Activated CD4-positive, alpha-beta memory T cell treated with anti-CD3 and anti-CD28 coated beads, Interleukin-2, amount 10 ng/mL, durations not matched to agents 7 days and 5 days (primary cell): ENCODE data around the gene SLC35E2B. TPM values are rescaled to one million over a fixed set of nuclear protein-coding genes. Genes with fewer than 3 reads are reported as not detected.
"Not testable (repeated sequence)": the region's sequence is repeated elsewhere in the genome, so short reads cannot be mapped to it uniquely, and the experiment has no call there.

Source experiments
- CTCF ChIA-PET: fragments of 350-600 bp; sonication (Branson Sonifier 250); formaldehyde crosslinking; loops from one replicate; lab custom pipeline; 2021; ENCODE audit warnings: antibody characterized with exemption, inconsistent platforms; lab: Charles Lee
- POLR2A ChIA-PET: fragments of 350-600 bp; sonication (Branson Sonifier 250); formaldehyde crosslinking; loops from one replicate; lab custom pipeline; 2021; ENCODE audit warnings: antibody characterized with exemption; lab: Charles Lee
- DNase-seq: peaks from one replicate; pipeline ENCODE4 v3.0.0-alpha.2; 2020
- H3K27ac Mint-ChIP-seq: one replicate; pipeline ENCODE4 v1.8.0; 2021; ENCODE audit warnings: mild to moderate bottlenecking, mixed read lengths
- H3K27me3 Mint-ChIP-seq: one replicate; pipeline ENCODE4 v1.8.0; 2021; ENCODE audit warnings: mixed read lengths
- H3K36me3 Mint-ChIP-seq: one replicate; pipeline ENCODE4 v1.8.0; 2021; ENCODE audit warnings: low read depth, mixed read lengths
- H3K4me1 Mint-ChIP-seq: one replicate; pipeline ENCODE4 v1.8.0; 2021; ENCODE audit warnings: mixed read lengths
- H3K4me3 Mint-ChIP-seq: one replicate; pipeline ENCODE4 v1.8.0; 2021; ENCODE audit warnings: mild to moderate bottlenecking, mixed read lengths
- H3K9me3 Mint-ChIP-seq: one replicate; pipeline ENCODE4 v1.8.0; 2021; ENCODE audit warnings: mixed read lengths
- total RNA-seq, 2 experiments: library from RNA; stranded (reverse); gene quantifications; one replicate each; pipeline ENCODE4 v1.2.3, GENCODE V29; 2021

SLC35E2B gene
- total RNA-seq, 2 experiments from 2014 or later: 54.5 to 55.7 TPM

DNA sequence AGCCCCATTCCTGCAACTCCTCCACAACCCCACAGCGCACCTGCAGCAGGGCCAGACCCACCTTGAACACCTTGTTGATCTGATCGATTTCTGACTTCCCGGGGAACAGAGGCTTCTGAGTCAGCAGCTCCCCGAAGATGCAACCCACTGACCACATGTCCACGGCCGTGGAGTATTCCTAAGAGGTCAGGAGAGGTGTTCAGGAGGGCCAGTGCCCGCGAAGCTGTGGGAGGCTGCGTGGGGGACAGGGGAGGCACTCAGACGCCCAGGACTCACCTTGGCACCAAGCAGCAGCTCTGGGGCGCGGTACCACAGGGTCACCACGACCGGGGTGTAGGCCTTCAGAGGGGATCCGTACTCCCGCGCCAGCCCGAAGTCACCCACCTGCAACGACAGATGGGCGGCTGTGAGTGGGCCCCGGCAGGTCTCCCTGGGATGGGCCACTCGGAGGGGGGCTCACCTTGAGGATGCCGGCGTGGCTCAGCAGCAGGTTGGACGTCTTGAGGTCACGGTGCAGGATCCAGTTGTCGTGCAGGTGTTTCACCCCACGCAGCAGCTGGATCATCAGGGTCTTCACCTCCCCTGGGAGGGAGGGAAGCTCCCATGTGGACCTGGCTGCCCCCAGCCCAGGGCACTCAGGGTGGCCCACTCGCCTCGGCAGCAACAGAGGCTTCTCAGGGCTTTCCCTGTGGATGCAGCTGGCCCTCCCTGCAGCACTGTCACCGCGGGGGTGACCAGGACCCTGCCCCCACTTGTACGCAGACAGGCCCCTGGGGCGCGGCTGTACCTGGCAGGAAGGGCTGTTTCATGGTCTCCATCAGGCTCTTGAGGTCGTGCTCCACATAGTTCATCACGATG, 55.7 kb downstream of the SLC35E2B start:
- H3K27ac Mint-ChIP-seq, H3K27me3 Mint-ChIP-seq, CTCF ChIA-PET, H3K36me3 Mint-ChIP-seq, DNase-seq, POLR2A ChIA-PET, H3K4me1 Mint-ChIP-seq, H3K4me3 Mint-ChIP-seq, H3K9me3 Mint-ChIP-seq: not testable (repeated sequence)

DNA sequence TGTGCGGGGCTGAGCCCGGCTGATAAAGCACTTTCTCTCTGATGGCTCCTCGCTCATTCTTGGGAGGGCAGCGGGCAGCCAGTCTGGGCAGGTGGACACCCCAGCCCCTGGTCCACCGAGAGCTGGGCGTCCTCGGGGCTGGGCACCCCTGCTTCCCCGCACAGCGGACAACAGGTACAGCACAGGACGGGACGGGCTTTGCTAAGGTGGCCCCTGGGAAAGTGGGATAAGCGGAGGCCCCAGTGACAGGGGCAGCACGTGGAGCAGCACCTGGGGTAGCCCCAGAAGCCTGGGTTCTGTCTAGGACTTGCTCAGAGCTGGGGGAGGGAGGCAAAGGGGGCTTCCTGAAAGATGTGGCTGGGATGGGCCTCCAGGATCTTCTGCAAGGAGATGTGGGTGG, 58.0 kb downstream of the SLC35E2B start:
- CTCF ChIA-PET, H3K4me1 Mint-ChIP-seq, H3K4me3 Mint-ChIP-seq, H3K27me3 Mint-ChIP-seq, H3K36me3 Mint-ChIP-seq, H3K9me3 Mint-ChIP-seq, H3K27ac Mint-ChIP-seq, POLR2A ChIA-PET, DNase-seq: not testable (repeated sequence)

DNA sequence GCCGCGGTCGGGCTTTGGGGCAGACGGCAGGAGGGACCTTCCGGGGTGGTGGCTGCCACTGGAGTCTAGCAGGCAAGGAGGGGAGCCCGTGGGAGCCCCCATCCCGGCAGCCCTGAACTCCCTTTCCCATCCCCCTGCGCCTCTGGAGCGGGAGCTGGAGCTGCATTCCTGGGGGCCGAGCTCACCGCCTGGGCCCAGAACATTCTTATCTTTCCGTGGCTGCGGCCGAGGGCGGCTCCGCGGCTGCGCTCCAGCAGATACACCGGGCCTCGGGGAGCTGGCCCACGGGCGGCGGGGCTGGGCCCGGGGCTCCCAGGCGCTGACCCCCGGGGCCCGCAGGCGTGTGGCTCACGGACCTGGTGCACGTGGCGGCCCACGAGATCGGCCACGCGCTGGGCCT, 59.2 kb downstream of the SLC35E2B start:
- CTCF ChIA-PET, H3K4me1 Mint-ChIP-seq, POLR2A ChIA-PET, H3K9me3 Mint-ChIP-seq, H3K27ac Mint-ChIP-seq, H3K27me3 Mint-ChIP-seq, H3K4me3 Mint-ChIP-seq, H3K36me3 Mint-ChIP-seq, DNase-seq: not testable (repeated sequence)

DNA sequence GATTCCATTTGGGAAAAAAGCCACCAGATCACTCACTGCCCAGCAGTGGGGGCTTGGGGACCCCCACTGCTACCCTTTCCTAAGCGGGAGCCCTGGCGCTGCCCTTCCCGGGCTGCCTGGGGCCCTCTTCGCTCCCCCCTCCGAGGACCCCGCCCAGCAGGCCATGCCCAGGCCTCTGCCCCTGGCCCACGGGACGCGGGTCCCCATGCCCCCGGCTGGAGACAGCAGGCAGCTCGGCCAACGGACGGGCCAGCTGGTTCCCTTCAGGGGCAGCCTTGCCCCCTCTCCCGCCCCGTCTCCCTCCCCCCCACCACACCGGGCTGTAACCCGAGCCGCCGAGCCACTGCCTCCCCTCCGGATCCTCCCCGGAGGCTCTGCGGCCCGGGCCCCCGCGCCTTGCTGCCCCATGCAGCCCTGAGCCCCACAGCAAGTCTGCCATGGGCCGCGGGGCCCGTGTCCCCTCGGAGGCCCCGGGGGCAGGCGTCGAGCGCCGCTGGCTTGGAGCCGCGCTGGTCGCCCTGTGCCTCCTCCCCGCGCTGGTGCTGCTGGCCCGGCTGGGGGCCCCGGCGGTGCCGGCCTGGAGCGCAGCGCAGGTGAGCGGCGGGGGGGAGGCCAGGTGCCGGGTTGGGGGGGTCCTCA, 60.7 kb downstream of the SLC35E2B start, which contains the start of gene MMP23B:
MMP23B (plus strand) TSS at position 392 of the 639 bp plus-strand sequence; CDS start at position 438, 46 bp downstream.
- no peak for DNase-seq
- CTCF ChIA-PET: no interaction called here
- Mint-ChIP-seq H3K36me3 (peaks cover 7% of the 10 kb centered on the region), H3K27me3 (peaks cover 4% of the 10 kb centered on the region), H3K27ac (no peak within 1 kb of the TSS), H3K4me1 (peaks cover 5% of the 10 kb centered on the region), H3K4me3 (no peak within 1 kb of the TSS), H3K9me3 (no peaks in the 10 kb centered on the region)
- POLR2A ChIA-PET: interaction anchor here (0.9 to 3.8 kb wide), 3 partner anchors 17 to 92 kb away, joined by 3 to 42 read pairs (median 3); partner anchors contain the start of genes CDK11A and MIB2

DNA sequence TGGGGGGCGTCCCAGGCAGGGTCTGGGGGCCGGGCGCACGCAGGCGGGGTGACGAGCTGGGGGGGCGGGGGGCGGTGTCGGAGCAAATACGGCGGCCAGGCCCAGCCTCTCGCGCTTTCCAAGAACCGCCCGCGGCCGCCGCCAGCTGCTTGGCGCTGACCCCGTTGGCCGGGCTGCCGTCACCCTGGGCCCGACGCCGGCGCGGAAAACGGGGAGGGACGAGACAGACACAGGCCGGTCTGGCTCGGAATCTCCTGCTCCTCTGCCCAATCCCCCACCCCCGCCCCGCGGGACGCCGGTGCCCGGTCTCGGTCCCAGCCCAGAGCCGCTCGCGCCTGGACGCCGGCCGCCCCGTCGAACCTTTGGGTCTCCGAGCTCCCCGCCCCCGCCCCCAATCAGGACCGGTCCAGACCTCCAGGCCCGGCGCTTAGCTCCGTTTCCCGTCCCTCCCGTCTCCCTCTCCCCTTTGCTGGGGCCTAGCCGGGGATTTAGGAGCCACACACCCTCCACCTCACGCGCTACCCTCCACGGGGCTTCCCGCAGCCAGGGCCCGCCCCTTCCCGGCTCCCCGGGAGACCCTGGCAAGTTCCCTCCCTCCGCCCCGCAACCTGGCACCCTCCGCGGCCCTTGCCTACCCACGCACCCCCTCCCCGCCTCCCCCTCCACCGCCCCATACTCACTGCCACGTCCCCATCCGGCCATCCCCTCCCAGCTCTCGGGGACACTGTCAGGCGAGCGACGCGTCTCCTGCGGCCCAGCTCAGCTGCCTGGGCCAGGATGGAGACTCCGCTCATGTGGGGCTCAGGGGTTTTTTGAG, 61.4 kb downstream of the SLC35E2B start:
- H3K9me3 Mint-ChIP-seq: no peaks in the 10 kb centered on the region
- peaks cover 4% of the 10 kb centered on the region for H3K27me3 Mint-ChIP-seq
- DNase-seq: no peak
- H3K4me1 Mint-ChIP-seq: peaks cover 5% of the 10 kb centered on the region
- peaks cover 3% of the 10 kb centered on the region for H3K36me3 Mint-ChIP-seq
- ChIA-PET CTCF (no interaction called here), POLR2A (interaction anchor here (0.6 to 3.8 kb wide), 6 partner anchors 17 to 148 kb away, joined by 3 to 42 read pairs (median 3); partner anchors contain the start of genes CDK11A and MIB2)
- no peak overlapping the region for H3K27ac Mint-ChIP-seq
- no peak overlapping the region for H3K4me3 Mint-ChIP-seq

DNA sequence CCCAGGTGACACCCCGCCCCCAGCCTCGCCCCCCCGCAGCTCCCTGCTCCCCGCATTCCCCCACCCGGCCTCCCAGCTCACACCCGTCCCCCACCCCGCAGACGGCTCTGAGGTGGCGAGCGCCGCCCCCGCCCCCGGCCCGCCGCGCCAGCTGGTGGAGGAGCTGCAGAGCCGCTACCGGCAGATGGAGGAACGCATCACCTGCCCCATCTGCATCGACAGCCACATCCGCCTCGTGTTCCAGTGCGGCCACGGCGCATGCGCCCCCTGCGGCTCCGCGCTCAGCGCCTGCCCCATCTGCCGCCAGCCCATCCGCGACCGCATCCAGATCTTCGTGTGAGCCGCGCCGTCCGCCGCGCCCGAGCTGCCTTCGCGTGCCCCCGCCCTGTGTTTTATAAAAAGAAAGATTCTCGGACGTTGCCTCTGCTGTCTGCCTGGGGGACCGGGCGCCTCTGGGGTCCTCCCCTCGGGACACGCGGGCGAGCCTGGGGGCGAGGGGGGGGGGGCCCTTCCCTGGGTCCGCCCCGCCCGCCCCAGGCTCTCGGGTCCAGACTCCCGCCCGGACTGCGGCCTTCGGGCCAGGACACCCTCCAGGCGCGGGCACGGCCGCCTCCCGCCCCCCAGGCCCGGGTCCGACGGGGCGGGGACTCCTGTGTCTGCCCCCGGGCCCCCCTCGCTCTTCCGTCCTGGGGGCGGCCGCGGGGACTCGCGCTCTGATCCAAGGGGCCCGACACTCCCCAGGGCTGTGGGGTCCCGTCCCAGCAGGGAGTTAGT, 62.2 kb downstream of the SLC35E2B start:
- POLR2A ChIA-PET: interaction anchor here (0.6 to 3.8 kb wide), 9 partner anchors 9 to 149 kb away, joined by 3 to 42 read pairs (median 4); partner anchors contain the start of genes CDK11A and MIB2
- H3K27me3 Mint-ChIP-seq: peaks cover 4% of the 10 kb centered on the region
- H3K27ac Mint-ChIP-seq: peak overlapping the region; percentile 83
- H3K4me3 Mint-ChIP-seq: peak overlapping the region; percentile 79
- H3K9me3 Mint-ChIP-seq: no peaks in the 10 kb centered on the region
- H3K4me1 Mint-ChIP-seq: peaks cover 5% of the 10 kb centered on the region
- peaks cover 3% of the 10 kb centered on the region for H3K36me3 Mint-ChIP-seq
- CTCF ChIA-PET: no interaction called here
- peak; percentile 95 for DNase-seq

DNA sequence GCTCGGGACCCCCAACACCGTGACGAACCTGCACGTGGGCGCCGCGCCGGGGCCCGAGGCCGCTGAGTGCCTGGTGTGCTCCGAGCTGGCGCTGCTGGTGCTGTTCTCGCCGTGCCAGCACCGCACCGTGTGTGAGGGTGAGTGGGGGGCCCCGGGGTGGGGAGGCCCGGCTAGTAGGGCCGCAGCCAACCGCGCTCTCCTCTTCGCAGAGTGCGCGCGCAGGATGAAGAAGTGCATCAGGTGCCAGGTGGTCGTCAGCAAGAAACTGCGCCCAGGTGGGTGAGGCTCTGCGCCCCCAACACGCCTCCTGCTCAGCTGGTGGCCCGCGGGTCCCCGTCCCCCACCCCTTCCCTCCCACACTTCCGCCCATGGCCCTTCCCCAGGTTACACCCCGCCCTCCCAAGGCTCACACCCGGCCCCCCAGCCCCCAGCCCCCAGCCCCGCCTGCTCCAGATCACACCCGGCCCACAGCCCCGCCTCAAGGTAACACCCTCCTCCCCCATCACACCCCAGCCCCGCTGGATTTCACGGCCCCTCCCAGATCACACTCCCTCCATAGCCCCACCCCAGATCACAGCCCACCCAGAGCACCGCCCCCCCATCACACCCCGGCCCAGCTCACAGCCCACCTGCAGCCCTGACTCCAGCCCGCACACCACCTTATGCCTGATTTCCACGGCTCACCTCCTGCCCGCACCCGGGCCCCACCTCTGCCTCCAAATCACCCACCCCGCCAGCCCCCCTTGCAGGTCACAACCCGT, 63.0 kb downstream of the SLC35E2B start:
- POLR2A ChIA-PET: interaction anchor here (0.8 to 3.8 kb wide), 8 partner anchors 8 to 150 kb away, joined by 3 to 42 read pairs (median 4); partner anchors contain the start of gene MIB2
- peaks cover 4% of the 10 kb centered on the region for H3K27me3 Mint-ChIP-seq
- CTCF ChIA-PET: interaction anchor here (0.6 kb wide), 1 partner anchor 130 kb away, joined by 4 read pairs; no protein-coding TSS in a partner anchor

DNA sequence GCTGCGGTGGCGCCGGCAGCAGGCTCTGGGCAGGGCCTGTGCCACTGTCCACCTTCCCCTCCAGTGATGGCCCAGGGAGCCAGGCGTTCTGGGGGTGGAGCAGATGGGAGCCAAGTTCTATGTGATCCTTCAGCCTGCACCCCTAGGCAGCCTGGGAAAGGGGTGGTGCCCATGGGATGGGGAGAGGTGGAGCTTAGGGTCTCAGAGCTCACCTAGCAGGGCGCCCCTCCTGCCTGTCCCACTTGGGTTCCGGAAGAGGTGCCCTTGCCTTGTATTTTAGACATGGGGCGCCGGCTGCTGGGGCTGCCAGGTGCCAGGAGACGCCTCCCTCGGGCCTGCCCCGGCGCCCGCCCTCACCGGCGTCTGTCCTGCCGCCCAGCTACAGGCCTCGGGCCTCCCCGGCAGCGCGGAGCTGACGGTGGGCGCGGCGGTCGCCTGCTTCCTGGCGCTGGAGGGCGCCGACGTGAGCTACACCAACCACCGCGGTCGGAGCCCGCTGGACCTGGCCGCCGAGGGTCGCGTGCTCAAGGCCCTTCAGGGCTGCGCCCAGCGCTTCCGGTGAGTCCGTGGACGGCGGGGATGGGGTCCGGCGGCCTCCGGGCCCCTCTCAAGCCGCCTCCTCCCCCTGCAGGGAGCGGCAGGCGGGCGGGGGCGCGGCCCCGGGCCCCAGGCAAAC, 63.7 kb downstream of the SLC35E2B start:
- peaks cover 5% of the 10 kb centered on the region for H3K4me1 Mint-ChIP-seq
- peaks cover 4% of the 10 kb centered on the region for H3K27me3 Mint-ChIP-seq
- POLR2A ChIA-PET: interaction anchor here (0.8 to 3.8 kb wide), 6 partner anchors 8 to 26 kb away, joined by 3 to 42 read pairs (median 5); partner anchors contain the start of gene MIB2
- DNase-seq: peak; percentile 38
- CTCF ChIA-PET: no interaction called here
- peaks cover 3% of the 10 kb centered on the region for H3K36me3 Mint-ChIP-seq
- H3K9me3 Mint-ChIP-seq: no peaks in the 10 kb centered on the region
- peak overlapping the region; percentile 35 for H3K4me3 Mint-ChIP-seq
- no peak overlapping the region for H3K27ac Mint-ChIP-seq

More for the DNA sequence above, 63.0 kb downstream of the SLC35E2B start:
- Mint-ChIP-seq H3K9me3 (no peaks in the 10 kb centered on the region), H3K27ac (peak overlapping the region; percentile 26), H3K4me3 (peak overlapping the region; percentile 47), H3K4me1 (peaks cover 5% of the 10 kb centered on the region), H3K36me3 (peaks cover 3% of the 10 kb centered on the region)
- DNase-seq: peak; percentile 62

DNA sequence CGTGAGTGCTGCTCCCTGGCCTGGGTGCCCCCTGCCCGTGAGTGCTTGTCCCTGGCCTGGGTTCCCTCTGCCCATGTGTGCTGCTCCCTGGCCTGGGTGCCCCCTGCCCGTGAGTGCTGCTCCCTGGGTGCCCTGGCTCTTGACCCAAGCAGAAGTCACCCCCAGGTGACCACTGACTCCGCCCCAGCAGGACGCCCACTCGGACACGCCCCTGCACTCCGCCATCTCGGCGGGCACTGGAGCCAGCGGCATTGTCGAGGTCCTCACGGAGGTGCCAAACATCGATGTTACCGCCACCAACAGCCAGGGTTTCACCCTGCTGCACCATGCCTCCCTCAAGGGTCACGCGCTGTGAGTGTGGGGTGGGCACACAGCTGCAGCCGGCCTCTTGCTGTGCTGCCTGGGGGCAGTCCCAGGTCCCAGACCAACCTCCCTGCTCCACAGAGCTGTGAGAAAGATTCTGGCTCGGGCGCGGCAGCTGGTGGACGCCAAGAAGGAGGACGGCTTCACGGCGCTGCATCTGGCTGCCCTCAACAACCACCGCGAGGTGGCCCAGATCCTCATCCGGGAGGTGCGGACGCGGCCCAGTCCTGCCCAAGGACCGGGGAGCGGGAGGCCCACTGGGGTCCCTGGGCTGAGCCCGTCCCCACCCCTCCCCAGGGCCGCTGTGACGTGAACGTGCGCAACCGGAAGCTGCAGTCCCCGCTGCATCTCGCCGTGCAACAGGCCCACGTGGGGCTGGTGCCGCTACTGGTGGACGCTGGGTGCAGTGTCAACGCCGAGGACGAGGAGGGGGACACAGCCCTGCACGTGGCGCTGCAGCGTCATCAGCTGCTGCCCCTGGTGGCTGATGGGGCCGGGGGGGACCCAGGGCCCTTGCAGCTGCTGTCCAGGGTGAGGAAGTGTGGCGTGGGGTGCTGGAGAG, 64.5 kb downstream of the SLC35E2B start:
- DNase-seq: no peak
- ChIA-PET CTCF (no interaction called here), POLR2A (interaction anchor here (1.0 to 3.8 kb wide), 4 partner anchors 7 to 24 kb away, joined by 3 to 42 read pairs (median 7); partner anchors contain the start of gene MIB2)
- H3K4me3 Mint-ChIP-seq: peak overlapping the region; percentile 35
- H3K27me3 Mint-ChIP-seq: peaks cover 4% of the 10 kb centered on the region
- peaks cover 3% of the 10 kb centered on the region for H3K36me3 Mint-ChIP-seq
- H3K9me3 Mint-ChIP-seq: no peaks in the 10 kb centered on the region
- H3K4me1 Mint-ChIP-seq: peaks cover 5% of the 10 kb centered on the region
- H3K27ac Mint-ChIP-seq: no peak overlapping the region

DNA sequence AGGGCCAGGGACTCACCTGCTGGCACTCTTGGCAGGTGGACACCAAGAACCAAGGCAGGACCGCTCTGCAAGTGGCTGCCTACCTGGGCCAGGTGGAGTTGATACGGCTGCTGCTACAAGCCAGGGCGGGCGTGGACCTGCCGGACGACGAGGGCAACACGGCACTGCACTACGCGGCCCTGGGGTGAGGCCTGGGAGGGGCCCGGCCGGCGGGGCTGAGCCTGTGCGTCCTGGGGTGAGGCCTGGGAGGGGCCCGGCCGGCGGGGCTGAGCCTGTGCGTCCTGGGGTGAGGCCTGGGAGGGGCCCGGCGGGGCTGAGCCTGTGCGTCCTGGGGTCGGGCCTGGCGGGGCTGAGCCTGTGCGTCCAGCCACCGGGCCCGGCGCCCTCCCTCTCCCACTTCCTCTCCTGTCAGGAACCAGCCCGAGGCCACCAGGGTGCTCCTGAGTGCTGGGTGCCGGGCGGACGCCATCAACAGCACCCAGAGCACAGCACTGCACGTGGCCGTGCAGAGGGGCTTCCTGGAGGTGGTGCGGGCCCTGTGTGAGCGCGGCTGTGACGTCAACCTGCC, 65.2 kb downstream of the SLC35E2B start:
- ChIA-PET POLR2A (interaction anchor here (1.8 kb wide), 1 partner anchor 12 kb away, joined by 8 read pairs; the partner anchor contains the start of gene MIB2), CTCF (no interaction called here)
- no peaks in the 10 kb centered on the region for H3K9me3 Mint-ChIP-seq
- no peak overlapping the region for H3K27ac Mint-ChIP-seq
- H3K36me3 Mint-ChIP-seq: peaks cover 3% of the 10 kb centered on the region
- H3K4me3 Mint-ChIP-seq: no peak overlapping the region
- DNase-seq: no peak
- H3K4me1 Mint-ChIP-seq: peaks cover 5% of the 10 kb centered on the region
- peaks cover 4% of the 10 kb centered on the region for H3K27me3 Mint-ChIP-seq
